ENCODE data around the gene MYO1E. TPM values are rescaled to one million over a fixed set of nuclear protein-coding genes. Genes with fewer than 3 reads are reported as not detected.
"Not testable (repeated sequence)": the region's sequence is repeated elsewhere in the genome, so short reads cannot be mapped to it uniquely, and the experiment has no call there.

MYO1E gene
- total RNA-seq, 1 donor: 19.9 TPM

DNA sequence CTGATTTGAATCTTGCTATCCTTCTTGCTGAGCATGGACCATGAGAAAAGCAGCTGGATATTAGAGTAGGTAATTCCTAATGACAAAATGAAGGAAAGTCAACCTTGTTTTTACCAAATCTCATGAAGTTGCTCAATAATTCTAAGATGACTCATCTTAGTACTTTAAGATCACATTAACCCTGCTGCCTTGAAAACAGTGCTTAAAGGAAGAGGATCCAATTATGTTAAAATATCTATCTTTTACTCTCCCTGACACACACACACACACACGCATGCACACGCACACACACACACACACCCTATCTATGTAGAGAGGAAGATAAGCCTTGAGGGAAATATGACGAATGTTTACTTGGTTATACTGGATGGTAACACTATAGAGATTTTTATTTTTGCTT lies 16.0 kb upstream of the MYO1E start:
- no peak for DNase-seq (ENCODE audit: low read depth in 2 of 3, low spot score in 2 of 3)

GRCh38 chr15:59387196-59387878 lies 14.7 kb upstream of the MYO1E start:
- DNase-seq (ENCODE audit: low read depth in 2 of 3, low spot score in 2 of 3): not testable (repeated sequence)

DNA sequence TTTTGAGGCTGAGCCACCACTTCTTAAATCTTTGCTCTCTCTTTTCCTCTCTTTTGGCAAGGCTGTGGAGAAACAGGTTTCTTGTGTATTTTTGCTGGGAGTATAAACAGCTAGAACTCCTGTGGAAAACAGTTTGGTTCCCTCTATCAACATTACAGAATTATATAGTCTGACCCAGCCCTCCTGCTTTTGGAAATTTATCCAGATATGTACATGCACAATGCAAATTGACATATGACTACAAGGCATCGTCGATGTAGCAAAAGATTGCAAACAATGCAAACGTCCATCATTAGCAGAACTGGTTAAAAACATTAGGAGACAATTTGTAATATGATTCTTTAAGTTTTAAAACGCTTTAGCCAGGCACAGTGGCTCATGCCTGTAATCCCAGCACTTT lies 12.5 kb upstream of the MYO1E start:
- DNase-seq (ENCODE audit: low read depth in 2 of 3, low spot score in 2 of 3): no peak

GRCh38 chr15:59384507-59384906 lies 11.8 kb upstream of the MYO1E start:
- DNase-seq (ENCODE audit: low read depth in 2 of 3, low spot score in 2 of 3): no peak

GRCh38 chr15:59380902-59381610 lies 8.4 kb upstream of the MYO1E start:
- no peak for DNase-seq (ENCODE audit: low read depth in 2 of 3, low spot score in 2 of 3)

GRCh38 chr15:59379531-59379930 lies 6.9 kb upstream of the MYO1E start:
- no peak for DNase-seq (ENCODE audit: low read depth in 2 of 3, low spot score in 2 of 3)

DNA sequence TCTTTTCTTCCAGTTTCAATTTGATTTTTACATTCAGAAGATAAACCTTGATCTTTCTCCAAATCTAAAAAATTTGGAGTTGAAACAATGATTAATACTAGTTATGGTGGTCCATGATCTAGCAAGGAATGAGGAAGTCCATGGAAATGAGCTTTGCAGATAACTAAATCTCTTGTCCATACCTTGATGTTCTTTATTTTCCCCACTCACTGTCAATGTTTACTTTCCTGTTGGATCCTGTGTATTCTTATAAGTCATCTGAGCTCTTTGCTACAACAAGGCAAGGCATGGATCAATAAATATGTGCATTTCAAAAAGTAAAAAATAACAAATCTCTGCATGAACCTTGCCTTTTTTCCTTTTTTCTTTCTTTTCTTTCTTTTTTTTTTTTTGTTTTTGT lies 6.2 kb upstream of the MYO1E start:
- DNase-seq (ENCODE audit: low read depth in 2 of 3, low spot score in 2 of 3): no peak

GRCh38 chr15:59377924-59378323 lies 5.3 kb upstream of the MYO1E start:
- DNase-seq (ENCODE audit: low read depth in 2 of 3, low spot score in 2 of 3): no peak

DNA sequence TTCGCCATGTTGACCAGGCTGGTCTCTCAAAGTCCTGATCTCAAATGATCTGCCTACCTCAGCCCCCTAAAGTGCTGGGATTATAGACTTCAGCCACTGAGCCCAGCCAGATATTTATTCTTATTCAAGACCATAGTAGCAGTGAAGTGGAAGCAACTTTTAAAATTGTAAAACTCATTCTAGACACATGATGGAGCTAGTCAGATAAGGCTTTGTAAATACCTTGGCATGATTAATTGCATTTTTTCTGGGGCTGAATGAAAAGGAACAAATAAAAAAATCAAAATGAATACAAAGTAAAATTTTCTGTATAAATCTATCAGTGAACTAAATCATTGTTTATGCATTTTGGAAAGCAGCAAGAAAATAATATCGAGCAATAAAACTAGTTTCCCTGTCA lies 4.1 kb upstream of the MYO1E start:
- DNase-seq (ENCODE audit: low read depth in 2 of 3, low spot score in 2 of 3): peak in 1 of 3 donors; percentile 48

DNA sequence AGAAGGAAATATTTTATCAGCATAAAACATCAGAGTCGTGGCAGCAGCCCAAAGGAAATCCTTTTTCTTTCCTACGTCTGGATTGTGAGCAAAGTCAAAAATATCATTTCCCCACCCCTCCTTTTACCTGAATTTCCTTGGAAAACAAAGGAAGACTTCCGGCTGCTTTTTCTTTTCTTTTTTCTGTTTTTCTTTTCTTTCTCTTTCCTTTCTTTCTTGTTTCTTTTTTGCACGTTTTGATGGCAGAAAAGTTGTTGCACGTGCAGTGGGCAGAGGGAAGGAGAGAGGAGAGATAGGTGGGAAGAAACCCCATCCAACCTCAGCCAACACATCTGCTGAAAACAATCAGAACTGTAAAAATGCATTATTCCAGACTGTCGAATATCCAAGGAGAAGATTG lies 544 bp upstream of the MYO1E start:
- DNase-seq (ENCODE audit: low read depth in 2 of 3, low spot score in 2 of 3): no peak

DNA sequence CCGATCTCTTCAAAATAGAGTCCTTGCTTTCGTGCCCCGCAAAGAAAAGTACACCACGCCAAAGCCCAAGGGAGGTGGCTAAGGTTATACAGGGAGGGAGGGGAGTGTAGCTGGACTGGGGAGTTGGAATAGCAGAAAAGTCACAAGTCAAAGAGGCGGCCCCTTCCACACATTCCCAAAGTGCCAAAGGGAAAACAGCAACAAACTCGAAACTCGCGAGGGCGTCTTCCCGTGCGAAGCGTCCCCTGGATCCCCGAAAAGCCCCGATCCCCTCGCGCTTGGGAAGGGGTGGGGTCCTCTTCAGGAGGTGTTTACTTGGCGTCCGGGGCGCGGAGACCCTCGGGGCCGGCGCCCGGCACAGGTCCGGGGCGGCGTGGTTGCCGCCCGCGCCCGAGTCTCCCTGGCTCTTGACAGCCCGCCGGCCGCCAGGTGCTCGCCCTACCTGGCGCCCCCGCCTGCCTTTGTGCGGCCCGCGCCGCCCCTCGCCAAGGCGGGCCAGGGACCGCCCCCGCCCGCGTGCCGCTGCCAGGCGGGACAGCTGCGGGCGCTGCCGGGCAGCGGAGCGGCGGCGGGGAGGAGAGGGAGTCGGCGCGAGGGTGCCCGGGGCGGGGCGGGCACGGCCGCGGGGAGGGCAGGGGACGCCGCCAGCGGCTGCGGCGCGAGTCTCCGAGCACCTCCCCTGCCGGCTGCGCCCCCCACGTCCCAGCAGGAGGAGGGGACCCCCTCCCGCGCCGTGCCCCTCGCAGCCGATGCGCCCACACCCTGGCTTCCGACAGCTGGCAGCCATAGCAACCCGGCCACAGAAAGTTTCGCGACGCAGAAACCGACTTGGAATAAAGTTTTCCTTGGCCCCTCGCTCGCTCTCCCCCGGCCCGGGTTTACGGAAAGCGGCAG lies 966 bp downstream of the MYO1E start:
- peak in 1 of 3 donors; percentile 28 for DNase-seq (ENCODE audit: low read depth in 2 of 3, low spot score in 2 of 3)

- no peak for DNase-seq (ENCODE audit: low read depth in 2 of 3, low spot score in 2 of 3)
Observed at GRCh38 chr15:59369597-59369996, 3.1 kb downstream of the MYO1E start.

- DNase-seq (ENCODE audit: low read depth in 2 of 3, low spot score in 2 of 3): peak in 1 of 3 donors; percentile 55
Observed at GRCh38 chr15:59367022-59367451, 5.6 kb downstream of the MYO1E start.

DNA sequence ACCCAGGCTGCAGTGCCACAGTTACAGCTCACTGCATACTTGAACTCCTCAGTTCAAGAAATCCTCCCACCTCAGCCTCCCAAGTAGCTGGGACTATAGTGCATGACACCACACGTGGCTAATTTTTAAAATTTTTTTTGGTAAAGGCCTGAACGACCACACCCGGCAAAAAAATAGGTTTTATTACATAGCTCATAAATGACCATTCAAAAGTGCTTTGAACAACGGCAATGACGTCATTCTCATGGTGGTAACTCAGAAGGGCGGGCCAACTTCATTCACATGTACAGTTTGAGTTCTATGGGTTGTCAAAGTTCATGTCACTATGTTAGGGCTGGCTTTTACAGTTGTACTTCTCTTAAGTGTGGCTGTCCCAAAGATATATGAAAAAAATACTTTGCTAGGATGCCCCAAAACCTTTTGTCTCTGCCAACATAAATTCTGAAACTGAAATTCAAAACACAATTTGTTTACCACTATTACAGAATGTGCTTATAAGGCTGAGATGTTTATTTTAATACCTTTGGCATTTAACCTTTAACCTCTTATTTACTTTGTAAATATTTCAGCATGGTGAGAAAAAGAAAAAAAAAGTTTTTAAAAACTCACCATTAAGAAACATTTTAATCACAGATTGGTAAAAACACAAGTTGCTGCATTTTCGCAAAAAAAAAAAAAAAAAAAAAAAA lies 6.2 kb downstream of the MYO1E start:
- DNase-seq (ENCODE audit: low read depth in 2 of 3, low spot score in 2 of 3): no peak

DNA sequence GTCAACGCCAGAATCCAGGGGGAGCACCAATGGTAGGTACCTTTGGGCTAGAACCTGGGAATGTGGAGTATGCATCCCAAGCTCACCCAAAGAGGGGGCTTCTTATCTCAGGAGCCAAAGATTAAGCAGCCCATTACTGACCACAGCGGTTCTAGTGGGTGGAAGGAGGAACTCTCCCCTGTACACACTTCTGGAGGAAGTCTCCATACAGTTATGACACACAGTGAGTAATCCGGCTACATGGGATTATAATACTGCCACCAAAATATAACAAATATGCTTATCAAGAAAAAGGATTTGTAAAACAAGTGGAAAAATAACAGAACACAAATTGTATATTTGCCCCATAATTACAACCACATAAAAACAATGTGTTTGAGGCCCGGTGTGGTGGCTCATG lies 8.4 kb downstream of the MYO1E start:
- DNase-seq (ENCODE audit: low read depth in 2 of 3, low spot score in 2 of 3): peak in 2 of 3 donors; percentile 39 to 47

DNA sequence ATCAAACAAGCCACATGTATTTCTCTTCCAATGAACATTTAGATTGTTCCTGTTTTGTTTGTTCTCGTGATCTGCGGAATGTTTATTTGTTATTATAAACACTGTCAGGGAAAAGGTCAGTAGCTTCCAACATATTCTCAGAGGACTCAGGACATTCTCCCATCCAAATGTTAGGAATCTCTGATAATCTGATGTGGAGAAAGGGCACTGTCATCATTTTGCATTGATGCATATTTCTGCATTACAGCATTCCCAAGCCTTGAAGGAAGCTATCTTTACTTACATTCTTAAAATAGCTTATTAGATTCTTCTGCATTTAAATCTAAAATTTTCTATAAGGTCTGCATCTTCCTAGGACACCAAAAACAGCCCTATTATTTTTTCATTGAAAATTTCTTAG lies 10.3 kb downstream of the MYO1E start:
- DNase-seq (ENCODE audit: low read depth in 2 of 3, low spot score in 2 of 3): no peak

DNA sequence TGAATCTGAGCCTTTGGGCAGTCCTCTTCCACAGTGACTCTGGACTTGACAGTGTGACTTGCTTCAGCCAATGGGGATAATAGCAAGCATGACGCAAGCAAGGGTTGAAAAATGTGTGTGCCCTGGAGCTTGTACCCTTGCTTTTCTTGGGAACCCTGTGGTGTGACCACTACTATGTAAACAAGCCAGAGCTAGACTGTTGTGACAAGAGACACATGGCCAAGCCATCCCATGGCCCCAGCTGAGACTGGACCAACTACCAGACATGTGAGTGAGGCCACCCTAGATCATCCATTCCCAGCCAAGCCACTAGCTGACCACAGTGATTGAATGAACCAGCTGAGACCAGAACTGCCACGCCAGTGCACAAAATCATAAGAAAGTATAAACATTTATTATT lies 11.8 kb downstream of the MYO1E start:
- no peak for DNase-seq (ENCODE audit: low read depth in 2 of 3, low spot score in 2 of 3)

DNA sequence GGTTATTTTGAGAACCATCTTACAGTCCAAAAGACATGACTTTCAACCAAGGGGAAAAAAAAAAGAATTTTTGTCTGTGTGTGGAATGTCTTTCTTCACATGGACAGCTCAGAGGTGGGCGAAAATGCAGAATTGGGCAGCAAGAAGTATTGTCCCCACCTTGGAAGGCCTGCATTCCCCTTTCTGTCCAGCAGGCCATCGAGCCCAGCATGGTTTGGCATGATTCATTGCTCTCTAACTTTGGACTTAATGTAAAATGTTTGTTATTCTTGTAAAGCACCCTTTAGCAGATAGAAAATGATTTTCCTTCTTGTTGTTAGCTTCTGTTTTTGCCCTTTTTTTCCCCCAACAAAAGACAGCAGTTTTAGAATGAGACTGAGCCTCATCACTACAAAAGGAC lies 12.4 kb downstream of the MYO1E start:
- no peak for DNase-seq (ENCODE audit: low read depth in 2 of 3, low spot score in 2 of 3)

DNA sequence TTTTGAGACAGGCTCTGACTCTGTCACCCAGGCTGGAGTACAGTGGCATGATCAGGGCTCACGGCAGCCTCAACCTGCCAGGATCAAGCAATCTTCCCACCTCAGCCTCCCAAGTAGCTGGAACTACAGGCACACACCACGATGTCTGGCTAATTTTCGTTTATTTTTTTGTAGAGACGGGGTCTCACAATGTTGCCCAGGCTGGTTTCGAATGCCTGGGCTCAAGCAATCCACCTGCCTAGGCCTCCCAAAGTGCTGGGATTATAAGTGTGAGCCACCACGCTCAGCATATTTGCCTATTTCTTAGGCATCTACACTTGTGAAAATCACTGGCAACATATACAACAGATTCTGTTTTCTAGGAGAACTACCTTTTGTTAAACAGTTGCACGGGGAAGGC lies 16.9 kb downstream of the MYO1E start:
- no peak for DNase-seq (ENCODE audit: low read depth in 2 of 3, low spot score in 2 of 3)

DNA sequence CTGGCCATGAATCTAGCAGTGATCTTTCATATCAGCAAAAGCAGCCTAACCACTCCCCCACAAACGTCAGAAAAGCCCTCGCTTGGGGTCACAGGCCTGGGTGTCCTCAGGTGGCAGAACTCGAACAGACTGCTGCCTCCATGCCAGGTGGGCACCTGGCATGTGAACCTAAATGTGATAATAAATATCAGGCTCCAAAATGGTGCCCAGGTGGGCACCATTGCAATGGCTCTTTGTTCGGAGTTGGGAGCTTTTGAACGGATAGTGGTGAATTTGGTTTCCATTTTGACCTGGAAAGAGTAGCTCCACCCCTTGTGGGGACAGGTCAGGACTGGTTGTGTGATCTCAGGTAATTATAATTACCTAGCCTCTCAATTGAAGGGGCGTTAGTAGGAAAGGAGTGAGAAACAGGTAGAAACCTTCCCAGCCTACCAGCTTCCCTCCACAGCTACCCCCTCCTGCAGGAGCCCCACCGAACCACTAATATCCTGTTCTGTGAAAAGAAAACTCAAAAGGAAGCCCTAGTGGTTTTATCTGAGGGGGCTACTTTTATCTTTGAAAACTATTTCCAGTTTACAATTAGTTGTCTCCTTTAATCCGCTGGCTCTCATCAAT lies 18.1 kb downstream of the MYO1E start:
- DNase-seq (ENCODE audit: low read depth in 2 of 3, low spot score in 2 of 3): no peak

All from hematopoietic multipotent progenitor cell (in vitro differentiated cells).